IMR-90 (cell line): ENCODE results near the gene HCRTR1. TPM values are rescaled to one million over a fixed set of nuclear protein-coding genes. Genes with fewer than 3 reads are reported as not detected.

Experiments used
- ATAC-seq: fragments of 200-7000 bp; cut with Tn5 transposase; 2 replicates; pipeline ENCODE4 v1.9.1; 2020; ENCODE audit warnings: low read depth, mild to moderate bottlenecking, moderate library complexity
- BruUV-seq: library from RNA; stranded (reverse); fragments of 400-500 nt; replicated peaks from 2 replicates; lab custom pipeline; 2021; lab: Mats Ljungman, UMichigan
- CTCF ChIA-PET: fragments of 300-600 bp; formaldehyde crosslinking; extraction: SDS; loops from one replicate; lab custom pipeline; 2021; ENCODE audit warnings: antibody characterized with exemption; lab: Yijun Ruan, JAX
- POLR2A ChIA-PET: fragments of 300-600 bp; sonication (Branson Sonifier 250); formaldehyde crosslinking; loops from one replicate; lab custom pipeline; 2022; ENCODE audit warnings: antibody characterized with exemption; ENCODE audit not compliant: unreplicated experiment; lab: Charles Lee
- DNase-seq: peaks from one replicate; pipeline ENCODE4 v3.0.0; 2013
- H2AFZ ChIP-seq: replicated peaks from 2 replicates; pipeline ENCODE3; 2013; ENCODE audit warnings: low read length, mild to moderate bottlenecking; ENCODE audit not compliant: poor library complexity
- H2AK5ac ChIP-seq: 2 replicates; pipeline ENCODE4 v1.6.1; 2013; ENCODE audit warnings: low read depth, low read length, inconsistent platforms
- H2AK9ac ChIP-seq: replicated peaks from 2 replicates; pipeline ENCODE3; 2013; ENCODE audit warnings: mild to moderate bottlenecking, low read depth, low read length, moderate library complexity; ENCODE audit not compliant: poor library complexity
- H2BK120ac ChIP-seq: 2 replicates; pipeline ENCODE4 v1.6.1; 2013; ENCODE audit warnings: low read depth, low read length, inconsistent platforms
- H2BK15ac ChIP-seq: 3 replicates; pipeline ENCODE4 v1.6.1; 2013; ENCODE audit warnings: low read depth, low read length, inconsistent platforms
- H2BK20ac ChIP-seq: 2 replicates; pipeline ENCODE4 v1.6.1; 2013; ENCODE audit warnings: low read depth, mild to moderate bottlenecking, inconsistent platforms, low read length, moderate library complexity
- H2BK5ac ChIP-seq: 2 replicates; pipeline ENCODE4 v1.6.1; 2013; ENCODE audit warnings: mild to moderate bottlenecking, low read depth, low read length, inconsistent platforms; ENCODE audit not compliant: poor library complexity, severe bottlenecking
- H3K14ac ChIP-seq: replicated peaks from 2 replicates; pipeline ENCODE4 v1.6.1; 2013; ENCODE audit warnings: low read depth, low read length, inconsistent platforms
- H3K18ac ChIP-seq: 2 replicates; pipeline ENCODE4 v1.6.1; 2013; ENCODE audit warnings: low read depth, low read length, control low read depth
- H3K23ac ChIP-seq: 2 replicates; pipeline ENCODE4 v1.6.1; 2013; ENCODE audit warnings: low read depth, low read length, inconsistent platforms
- H3K27ac ChIP-seq: 2 replicates; pipeline ENCODE4 v1.5.1; 2013; ENCODE audit warnings: mild to moderate bottlenecking, control low read depth, low read length; ENCODE audit not compliant: insufficient read depth
- H3K27me3 ChIP-seq: 2 replicates; pipeline ENCODE4 v1.6.1; 2013; ENCODE audit warnings: low read length; ENCODE audit not compliant: control insufficient read depth, insufficient read depth
- H3K36me3 ChIP-seq: 2 replicates; pipeline ENCODE4 v1.6.1; 2013; ENCODE audit warnings: low read length, mixed read lengths; ENCODE audit not compliant: control insufficient read depth, insufficient read depth
- H3K4ac ChIP-seq: 2 replicates; pipeline ENCODE4 v1.6.1; 2013; ENCODE audit warnings: low read depth, low read length, inconsistent platforms
- H3K4me1 ChIP-seq: 2 replicates; pipeline ENCODE4 v1.6.1; 2013; ENCODE audit warnings: low read length, mixed read lengths; ENCODE audit not compliant: control insufficient read depth, insufficient read depth
- H3K4me2 ChIP-seq: 2 replicates; pipeline ENCODE4 v1.6.1; 2013; ENCODE audit warnings: low read depth, mild to moderate bottlenecking, control low read depth, low read length, moderate library complexity
- H3K4me3 ChIP-seq: 2 replicates; pipeline ENCODE4 v1.5.1; 2013; ENCODE audit warnings: low read depth, mild to moderate bottlenecking, control low read depth, low read length, moderate library complexity; ENCODE audit not compliant: insufficient read depth
- H3K56ac ChIP-seq: 2 replicates; pipeline ENCODE4 v1.6.1; 2013; ENCODE audit warnings: low read length, inconsistent platforms; ENCODE audit not compliant: insufficient read depth; ENCODE audit errors: extremely low read depth
- H3K79me1 ChIP-seq, 2 experiments: 2 replicates each; pipeline ENCODE4 v1.6.1; 2013; ENCODE audit warnings: low read length in 2 of 2, inconsistent platforms in 1 of 2, low read depth in 1 of 2
- H3K9ac ChIP-seq: 2 replicates; pipeline ENCODE4 v1.6.1; 2013; ENCODE audit warnings: low read depth, low read length, control low read depth
- H3K9me1 ChIP-seq: 2 replicates; pipeline ENCODE4 v1.6.1; 2013; ENCODE audit warnings: low read length, inconsistent platforms; ENCODE audit not compliant: insufficient read depth
- H3K9me3 ChIP-seq: 2 replicates; pipeline ENCODE4 v1.6.1; 2013; ENCODE audit warnings: low read length; ENCODE audit not compliant: control insufficient read depth, insufficient read depth
- H4K20me1 ChIP-seq: 2 replicates; pipeline ENCODE4 v1.6.1; 2013; ENCODE audit warnings: low read length, inconsistent platforms; ENCODE audit not compliant: insufficient read depth
- H4K5ac ChIP-seq: 2 replicates; pipeline ENCODE4 v1.6.1; 2013; ENCODE audit warnings: mild to moderate bottlenecking, low read depth, low read length, control low read depth
- H4K8ac ChIP-seq, 2 experiments: 2 replicates each; pipeline ENCODE4 v1.6.1; 2013; ENCODE audit warnings: low read depth in 2 of 2, low read length in 2 of 2, control low read depth in 1 of 2, inconsistent platforms in 1 of 2
- H4K91ac ChIP-seq: 2 replicates; pipeline ENCODE4 v1.6.1; 2013; ENCODE audit warnings: low read depth, low read length, inconsistent platforms; ENCODE audit not compliant: insufficient read depth
- CTCF ChIP-seq: conservative IDR thresholded peaks from 2 replicates; pipeline ENCODE4 v1.5.1; 2012; ENCODE audit warnings: mild to moderate bottlenecking, low read depth, low read length, improper control_type of control experiment
- USF2 ChIP-seq: fragments of 150-350 bp; IDR thresholded peaks from 2 replicates; pipeline ENCODE4 v1.6.1; 2017; ENCODE audit warnings: mild to moderate bottlenecking, antibody characterized with exemption, low read length, low read depth
- WGBS, 2 experiments: methylation state at CpG; one replicate each; pipeline versions ENCODE4 v1.1.5 to v1.1.7; 2013; ENCODE audit warnings: missing lambda C conversion rate in 2 of 2; ENCODE audit not compliant: insufficient read length in 1 of 2; ENCODE audit errors: extremely low coverage in 2 of 2; 5-methylcytosine and 5-hydroxymethylcytosine counted together
- dilution Hi-C: fragments of 300-500 bp; cut with HindIII; formaldehyde crosslinking; loops from one replicate; pipeline ENCODE4 v1.14.3; 2018; ENCODE audit warnings: low sequenced_read_pairs; ENCODE audit not compliant: unreplicated experiment
- in situ Hi-C: fragments of 300-500 bp; cut with MboI; formaldehyde crosslinking; loops from 3 replicates; pipeline ENCODE4 v1.14.3; 2019; ENCODE audit warnings: low sequenced_read_pairs, inconsistent platforms, mixed read lengths
- intact Hi-C: fragments of 100-400 bp; cut with micrococcal nuclease; formaldehyde crosslinking; loops from 2 replicates; pipeline ENCODE4 v1.10.0; 2022
- polyA plus RNA-seq, 3 experiments: library from polyadenylated mRNA; depleted of rRNA; stranded (reverse); fragments of >200 nt; gene quantifications; 2 replicates each; pipeline ENCODE4 v1.2.3, GENCODE V29; 2012; ENCODE audit warnings: low replicate concordance in 1 of 3
- total RNA-seq: library from RNA; depleted of rRNA; stranded (reverse); fragments of >200 nt; gene quantifications from 2 replicates; pipeline ENCODE4 v1.2.3, GENCODE V29; 2012

The HCRTR1 gene
- total and polyA plus RNA-seq, 2 of the 4 experiments (the other 2 are of a cell fraction): not detected

DNA sequence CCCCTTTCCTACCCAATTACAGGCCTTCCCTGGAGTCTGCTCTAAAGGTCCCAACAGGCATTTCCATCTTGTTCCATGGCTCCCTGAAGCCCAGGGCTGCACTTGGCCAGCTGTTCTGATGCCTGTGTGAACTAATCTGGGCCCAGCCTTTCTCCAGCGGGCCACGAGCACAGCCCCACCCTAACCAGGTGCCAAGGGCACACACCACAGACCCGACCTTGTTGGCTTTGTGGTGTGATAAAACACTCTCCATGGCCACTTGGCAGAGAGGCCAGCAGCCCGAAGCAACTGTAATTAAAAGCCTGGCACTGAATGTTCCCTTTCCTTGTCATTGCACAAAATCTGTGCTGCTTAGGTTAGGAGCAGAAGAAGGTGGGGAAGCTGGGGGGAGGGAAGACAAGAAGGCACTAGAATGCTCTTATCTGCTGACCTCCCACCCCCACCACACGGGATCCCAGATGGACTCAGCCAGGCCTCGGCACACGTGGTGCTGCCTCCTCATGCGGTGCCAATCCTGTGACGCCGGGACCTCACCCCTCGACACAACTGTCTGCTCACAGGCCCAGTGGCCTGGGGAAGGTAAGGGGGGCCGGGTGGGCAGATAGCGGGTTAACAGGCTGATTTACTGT, 9.9 kb downstream of the HCRTR1 start:
- intact Hi-C loops (no loop called here), in situ Hi-C loops (no loop called here), dilution Hi-C loops (no loop called here)
- Histone ChIP-seq H2BK5ac (no peak overlapping the region), H3K36me3 (peaks cover 30% of the 10 kb centered on the region), H3K4me2 (no peak overlapping the region), H4K8ac (no peak overlapping the region), H3K4me3 (no peak overlapping the region), H4K5ac (no peak overlapping the region), H2BK20ac (no peak overlapping the region), H3K23ac (no peak overlapping the region), H3K27ac (no peak overlapping the region), H2AK5ac (no peak overlapping the region), H2AFZ (no peak overlapping the region), H3K27me3 (no peaks in the 10 kb centered on the region), H3K9me1 (peaks cover 9% of the 10 kb centered on the region; the same call in 1 of the 2 replicates), H3K18ac (no peak overlapping the region), H2AK9ac (no peak overlapping the region), H3K9me3 (no peaks in the 10 kb centered on the region), H3K9ac (no peak overlapping the region), H3K79me1 (peaks cover 0 to 4% of the 10 kb centered on the region in 2 experiments; a peak in 2 of 4 replicates), H2BK15ac (no peak overlapping the region), H3K14ac (no peak overlapping the region; the same call in 1 of the 2 replicates), H4K91ac (no peak overlapping the region), H3K4ac (no peak overlapping the region), H3K4me1 (peaks cover 8% of the 10 kb centered on the region), H4K20me1 (0 out of 2 replicates have a peak, but pooled peaks cover 10% of the 10 kb centered on the region), H2BK120ac (no peak overlapping the region), H3K56ac (no peak overlapping the region)
- ChIA-PET POLR2A (no interaction called here), CTCF (no interaction called here)
- no TSS peak for BruUV-seq
- ATAC-seq: no peak
- no peak for TF ChIP-seq CTCF
- TF ChIP-seq USF2: peak; percentile 22; the same call in 1 of the 2 replicates
- 60% methylated on average over 1 of the region's 13 CpGs; no CpG with 5 or more reads in 1 of the 2 experiments for WGBS, 2 experiments
- DNase-seq: no peak
